ENCODE results near the gene ALS2CL.

ALS2CL gene

DNA sequence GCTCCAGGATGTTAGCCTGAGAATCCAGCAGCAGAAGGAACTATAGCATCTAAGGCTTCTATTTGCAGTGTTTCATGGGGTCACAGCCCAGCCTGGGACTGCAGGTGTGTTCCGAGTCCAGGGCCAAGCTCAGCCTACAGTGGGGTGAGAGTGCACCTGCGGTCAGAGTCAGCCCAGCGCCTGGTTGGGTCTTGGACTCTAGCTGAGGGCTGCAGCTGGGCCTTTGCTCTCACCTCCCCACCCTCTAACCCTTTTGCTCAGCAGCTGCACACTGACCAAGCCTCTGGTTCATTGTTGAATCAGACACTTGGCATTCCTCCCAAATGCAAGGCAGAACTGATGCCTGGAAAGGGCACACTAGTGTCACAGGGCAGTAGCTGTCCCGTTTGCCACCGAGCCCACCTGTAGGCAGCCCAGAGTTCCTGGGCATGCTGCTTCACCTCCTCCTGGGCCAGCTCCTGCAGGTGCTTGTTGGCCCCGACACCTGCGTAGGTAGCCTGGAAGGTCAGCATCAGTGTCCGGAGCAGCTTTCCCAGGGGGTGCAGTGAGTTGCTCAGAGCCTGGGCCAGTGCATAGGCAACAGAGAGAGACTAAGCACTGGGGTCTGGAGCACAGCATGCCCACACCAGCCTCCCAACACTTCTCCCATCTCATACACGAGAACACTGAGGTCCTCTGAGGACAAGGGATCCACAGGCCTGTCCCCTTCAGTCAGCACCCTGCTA lies 17.5 kb downstream of the ALS2CL start:
- no peak for FAIRE-seq

DNA sequence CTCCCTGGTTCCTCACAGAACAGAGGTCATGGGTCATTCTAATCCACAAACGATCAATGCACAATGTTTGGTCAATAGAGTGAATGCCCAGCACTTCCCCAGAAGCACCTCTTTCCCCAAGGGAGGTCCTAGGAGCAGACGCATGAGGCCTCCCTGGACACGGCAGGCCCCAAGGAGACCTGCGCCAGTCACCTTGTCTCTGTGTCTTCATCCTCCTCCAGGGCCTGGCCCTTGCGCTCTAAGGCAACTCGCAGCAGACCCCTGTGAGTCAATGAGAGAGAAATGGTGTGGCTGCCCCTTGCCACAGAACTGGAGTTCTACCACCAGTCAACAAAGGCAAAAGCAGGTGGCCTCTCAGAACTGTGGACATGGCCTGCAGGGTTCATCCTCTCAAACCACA lies 18.1 kb downstream of the ALS2CL start:
- FAIRE-seq: no peak

DNA sequence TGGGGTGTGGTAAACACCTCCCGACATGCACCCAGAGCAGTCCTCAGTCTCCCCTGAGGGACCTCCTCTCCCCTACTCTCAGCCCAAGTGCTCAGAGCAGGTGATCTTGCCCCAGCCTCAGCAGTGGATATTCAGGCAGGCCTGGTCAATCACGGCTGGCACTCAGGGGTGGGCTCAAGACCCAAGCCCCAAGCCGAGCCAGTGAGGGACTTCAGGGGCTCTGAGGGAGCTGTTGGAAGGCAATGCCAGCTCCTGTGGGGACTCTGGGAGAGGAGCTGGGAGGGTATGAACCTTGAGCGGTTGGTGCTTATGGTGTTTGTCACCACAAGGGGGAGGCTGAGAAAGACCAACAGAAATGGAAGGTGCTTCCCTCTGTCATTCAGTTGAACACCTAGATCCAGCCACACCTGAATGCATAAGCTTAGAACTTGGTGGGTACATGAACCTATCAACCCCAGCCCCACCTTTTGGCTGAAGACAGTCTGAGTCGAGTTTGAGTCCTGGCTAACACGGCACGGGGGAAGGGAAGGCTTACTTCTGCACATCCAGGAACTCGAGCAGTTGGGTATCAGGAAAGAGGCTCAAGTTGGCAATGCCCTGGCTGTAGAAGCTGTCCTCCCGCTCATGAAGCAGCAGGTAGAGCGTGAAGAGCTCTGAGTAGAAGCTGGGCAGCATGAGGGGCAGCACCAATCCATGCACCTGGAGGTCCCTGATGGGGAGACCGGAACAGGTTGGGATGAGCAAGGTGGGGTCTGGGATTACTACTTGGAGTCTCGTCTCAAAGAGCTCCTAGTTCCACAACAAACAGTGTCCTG lies 19.2 kb downstream of the ALS2CL start:
- no peak for FAIRE-seq

DNA sequence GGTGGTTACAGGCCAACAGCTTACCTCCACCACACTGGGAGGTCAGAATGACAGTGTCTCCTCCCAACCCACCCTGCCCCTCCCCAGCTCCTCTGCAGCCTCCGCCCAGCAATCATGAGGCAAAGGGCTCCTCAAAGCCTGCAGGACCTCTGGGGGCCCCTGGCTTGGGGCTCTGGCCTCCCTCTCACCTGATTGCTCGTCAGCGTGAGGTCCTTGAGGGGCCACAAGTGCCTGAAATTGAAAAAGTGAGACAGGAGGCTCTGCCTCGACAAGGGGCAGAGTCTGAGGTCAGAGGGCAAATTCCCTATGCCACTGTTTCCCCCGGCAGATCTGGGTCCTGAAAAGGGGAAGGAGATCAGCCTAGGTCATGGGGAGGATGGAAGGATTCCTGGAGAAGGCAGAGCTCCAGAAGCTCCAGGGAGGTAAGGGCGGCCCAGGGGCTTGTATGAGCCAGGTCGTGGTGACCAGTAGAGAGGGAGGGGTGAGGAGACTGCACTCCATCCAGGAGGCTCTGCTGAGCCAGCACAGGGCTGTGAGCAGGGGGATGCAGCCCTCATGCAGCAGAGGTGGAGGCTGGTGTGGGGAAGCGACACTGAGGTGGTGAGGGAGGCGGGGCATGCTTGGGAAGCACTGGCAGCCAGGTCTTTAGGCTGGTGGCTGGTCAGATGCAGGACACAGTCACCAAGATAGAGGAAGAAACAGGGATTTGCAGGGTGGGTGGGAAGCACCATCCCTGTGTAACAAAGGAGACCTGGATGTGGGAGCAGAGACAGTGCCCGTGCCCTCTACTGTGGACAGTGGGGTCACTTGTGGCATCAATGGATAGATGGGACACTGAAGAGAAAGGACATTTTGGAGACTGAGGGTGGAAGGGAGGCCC lies 20.1 kb downstream of the ALS2CL start:
- FAIRE-seq: no peak

DNA sequence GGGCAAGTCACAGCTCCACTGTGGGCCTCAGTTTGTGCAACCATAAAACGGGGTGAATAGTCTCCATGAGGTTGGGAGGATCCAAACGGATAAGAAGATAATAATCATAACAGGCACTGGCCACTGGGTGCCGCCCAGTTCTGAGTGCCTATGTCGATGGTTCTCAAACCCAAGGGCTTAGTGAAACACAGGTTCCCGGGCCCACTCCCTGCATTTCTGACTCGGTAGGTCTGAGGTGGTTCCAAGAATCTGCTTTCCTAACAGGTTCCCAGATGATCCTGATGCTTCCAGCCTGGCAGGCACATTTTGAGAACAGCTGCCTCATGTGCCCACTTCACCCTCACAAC lies 21.2 kb downstream of the ALS2CL start:
- FAIRE-seq: no peak

DNA sequence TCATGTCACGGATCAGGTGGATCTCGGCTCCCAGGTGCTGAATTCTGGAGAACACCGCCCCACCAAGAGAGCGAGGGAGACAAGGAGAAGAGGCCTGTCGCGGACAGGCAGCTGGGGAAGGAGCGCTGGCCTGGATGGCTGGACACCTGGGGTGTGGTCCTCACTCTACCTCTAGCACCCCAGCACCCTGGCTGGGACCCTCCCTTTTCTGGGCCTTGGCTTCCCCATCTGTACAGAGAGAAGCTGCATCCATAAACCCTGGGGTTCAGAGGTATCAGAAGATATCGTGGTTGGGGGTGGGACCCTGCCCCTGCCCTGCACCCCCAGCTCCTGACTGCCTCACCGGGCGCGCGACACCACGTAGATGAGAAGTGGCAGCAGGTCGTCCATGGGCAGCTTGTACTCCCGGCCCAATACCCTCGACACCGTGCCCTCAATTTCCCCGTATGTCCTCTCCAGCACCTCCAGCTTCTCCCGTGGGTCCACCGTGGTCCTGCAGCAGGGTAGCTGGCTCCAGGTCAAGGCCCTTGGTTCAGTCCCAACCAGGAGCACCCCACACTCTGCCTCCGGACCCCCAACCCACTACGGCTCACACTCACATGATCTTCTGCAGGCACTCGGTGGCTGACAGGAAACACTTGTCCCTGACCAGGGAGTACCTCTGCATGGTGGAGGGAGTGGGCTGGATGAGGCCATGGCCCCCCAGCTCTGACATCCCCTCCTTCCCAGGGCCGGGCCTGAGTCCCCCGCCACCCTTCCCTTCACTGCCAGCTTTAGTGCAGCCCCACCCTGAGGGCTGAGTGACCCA lies 21.7 kb downstream of the ALS2CL start:
- no peak for FAIRE-seq

DNA sequence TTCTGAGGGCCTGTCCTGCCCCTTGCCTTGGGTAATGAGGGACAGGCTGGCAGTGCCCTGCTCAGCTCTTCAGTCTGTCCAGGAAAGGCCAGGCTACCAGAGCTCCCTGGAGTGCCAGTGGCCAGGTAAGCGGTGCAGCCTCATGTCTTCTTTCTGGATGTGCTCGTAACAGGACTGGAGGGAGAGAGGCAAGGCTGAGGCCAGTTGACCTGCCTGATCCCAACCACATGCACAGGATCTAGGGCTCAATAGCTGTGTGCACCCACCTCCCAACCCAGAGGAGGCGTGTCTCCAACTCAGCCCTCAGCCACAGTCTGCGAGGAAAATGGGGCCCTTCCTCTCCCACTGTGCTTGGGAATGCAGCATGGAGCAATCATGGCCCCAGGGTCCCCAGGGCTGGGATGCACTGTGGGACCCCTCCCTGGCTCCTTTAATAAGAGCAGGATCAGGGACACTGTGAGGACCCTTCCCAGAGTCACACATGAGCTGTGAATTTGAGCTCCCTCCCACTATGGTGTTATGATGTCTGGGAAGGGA lies 22.5 kb downstream of the ALS2CL start:
- FAIRE-seq: no peak

DNA sequence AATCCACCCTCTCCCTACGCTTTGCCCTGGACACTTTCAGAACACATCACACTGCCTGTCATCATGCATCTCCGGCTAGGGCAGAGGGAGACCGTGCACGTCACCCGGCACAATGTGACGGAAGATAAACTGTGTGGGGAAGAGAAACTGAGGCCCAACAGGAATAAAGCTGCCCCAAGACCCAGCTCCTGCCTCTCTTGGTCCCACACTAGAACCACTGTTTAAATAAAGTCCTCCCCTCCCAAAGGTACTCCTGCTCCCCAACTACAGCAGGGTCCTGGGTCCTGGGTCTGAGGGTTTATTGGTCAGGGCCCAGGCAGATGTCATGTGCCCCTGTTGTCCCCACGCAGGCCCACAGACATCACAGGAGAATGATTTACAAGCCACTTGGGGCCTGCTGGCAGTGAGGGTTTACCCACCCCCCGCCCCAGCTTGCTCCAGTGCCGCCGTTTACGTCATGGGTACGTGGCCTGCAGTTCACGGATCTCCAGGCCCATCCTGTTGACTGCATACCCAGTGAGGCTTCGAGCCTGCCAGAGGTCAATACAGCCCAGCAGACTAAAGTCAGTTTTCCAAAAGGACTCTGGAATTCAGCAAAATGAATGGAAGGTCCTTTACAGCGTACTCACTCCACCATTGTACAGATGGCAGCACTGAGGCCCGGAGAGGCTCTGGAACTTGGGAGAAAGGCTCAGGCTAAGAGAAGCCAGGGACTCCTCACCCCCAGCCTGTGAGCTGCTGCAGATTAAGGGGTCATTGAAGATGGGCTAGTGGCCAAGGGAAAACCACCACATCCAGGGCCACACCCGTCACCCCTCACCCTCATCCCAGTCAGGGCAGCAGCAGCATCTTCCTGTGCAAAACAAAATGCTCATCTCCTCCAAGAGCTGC lies 23.2 kb downstream of the ALS2CL start:
- no peak for FAIRE-seq

DNA sequence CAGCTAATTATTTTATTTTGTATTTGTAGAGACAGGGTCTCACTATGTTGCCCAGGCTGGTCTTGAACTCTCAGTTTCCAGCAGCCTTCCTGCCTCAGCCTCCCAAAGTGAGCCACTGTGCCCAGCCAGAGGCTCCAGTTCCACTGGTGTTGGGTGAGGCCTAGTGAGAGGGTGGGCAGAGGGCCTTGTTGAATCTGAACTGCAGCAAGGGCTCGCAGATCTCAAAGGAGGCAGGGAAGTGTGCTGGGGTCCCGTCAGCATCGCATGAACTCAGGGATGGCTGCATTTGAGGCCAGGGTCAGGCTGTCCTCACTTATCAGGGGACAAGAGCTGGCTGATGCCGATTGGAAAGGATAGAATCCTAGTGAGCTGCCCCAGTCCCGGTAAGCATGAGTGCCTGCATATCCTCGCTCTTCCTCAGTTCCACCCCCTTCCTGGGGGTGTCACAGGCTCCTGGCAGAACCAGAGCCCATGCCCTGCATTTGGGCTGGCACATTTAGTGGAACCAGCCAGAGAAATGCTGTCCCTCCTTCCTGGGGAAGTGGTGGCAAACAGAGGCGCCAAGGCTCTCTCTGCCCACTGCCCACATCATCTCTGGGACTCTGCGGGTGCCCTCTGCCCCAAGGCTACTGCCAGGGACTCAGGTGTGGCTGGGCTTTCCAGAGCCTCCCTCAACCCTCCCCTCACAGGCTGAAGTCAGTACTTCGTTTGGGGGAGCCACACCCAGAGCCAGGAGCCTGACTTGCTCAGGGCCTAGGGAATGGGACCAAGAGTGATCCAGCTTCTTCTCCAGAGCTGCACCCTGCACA lies 24.1 kb downstream of the ALS2CL start:
- FAIRE-seq: no peak

DNA sequence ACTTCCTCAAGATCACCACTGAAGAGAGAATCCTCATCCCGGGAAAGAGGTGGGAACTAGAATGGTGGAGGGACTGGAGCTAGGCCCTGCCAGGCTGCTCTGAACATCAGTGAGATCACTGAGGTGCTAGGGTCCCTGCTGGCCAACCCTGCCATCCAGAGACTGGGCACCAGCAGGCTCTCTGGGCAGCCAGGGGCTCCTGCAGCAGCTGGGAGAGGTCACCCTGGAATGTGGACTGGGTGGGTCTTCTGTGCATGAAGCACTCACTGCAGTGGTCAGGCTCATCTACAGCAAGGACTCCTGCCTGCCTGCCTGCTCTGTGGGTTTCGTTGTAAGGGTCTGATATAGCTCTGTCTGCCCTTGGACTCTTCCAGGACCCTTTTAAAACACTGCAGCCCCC lies 24.9 kb downstream of the ALS2CL start:
- FAIRE-seq: no peak

DNA sequence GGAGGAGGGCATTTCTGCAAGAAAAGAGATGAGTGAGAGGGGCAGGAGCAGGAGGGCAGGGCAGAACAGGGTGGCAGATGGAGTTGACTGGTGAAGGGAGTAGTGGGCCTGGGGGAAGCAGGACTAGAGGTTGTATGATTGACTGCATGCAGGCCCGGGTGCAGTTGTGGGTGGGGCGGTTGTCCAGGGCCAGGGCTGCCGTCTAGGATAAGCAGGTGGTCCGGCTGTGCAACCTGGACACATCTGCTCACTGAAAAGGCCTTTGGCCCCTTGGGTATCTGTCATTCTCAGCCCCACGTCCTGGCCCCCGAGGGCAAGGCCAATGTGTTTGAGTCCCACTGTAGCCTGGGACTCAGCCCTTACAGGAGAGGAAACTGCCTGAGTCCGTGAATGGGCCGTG lies 25.4 kb downstream of the ALS2CL start:
- no peak for FAIRE-seq

DNA sequence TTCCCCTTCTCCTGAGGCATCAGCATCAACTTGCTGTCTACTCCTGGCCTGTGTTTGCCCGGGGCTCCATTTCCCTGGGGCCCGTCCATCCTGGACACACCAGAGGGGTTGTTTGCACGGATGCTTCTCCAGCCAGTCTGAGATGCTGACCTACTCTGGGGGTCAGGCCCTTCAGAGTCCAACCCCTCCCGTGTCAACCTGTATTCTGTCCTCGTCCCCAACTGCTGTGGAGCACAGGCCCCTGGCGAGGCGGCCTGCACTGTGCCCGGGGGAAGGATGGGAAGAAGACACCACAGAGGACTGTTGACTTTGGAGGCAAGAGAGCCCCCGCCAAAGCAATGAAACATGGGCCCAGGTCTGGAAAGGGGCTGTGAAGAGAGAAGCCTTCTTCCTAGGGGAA lies 25.8 kb downstream of the ALS2CL start:
- no peak for FAIRE-seq

DNA sequence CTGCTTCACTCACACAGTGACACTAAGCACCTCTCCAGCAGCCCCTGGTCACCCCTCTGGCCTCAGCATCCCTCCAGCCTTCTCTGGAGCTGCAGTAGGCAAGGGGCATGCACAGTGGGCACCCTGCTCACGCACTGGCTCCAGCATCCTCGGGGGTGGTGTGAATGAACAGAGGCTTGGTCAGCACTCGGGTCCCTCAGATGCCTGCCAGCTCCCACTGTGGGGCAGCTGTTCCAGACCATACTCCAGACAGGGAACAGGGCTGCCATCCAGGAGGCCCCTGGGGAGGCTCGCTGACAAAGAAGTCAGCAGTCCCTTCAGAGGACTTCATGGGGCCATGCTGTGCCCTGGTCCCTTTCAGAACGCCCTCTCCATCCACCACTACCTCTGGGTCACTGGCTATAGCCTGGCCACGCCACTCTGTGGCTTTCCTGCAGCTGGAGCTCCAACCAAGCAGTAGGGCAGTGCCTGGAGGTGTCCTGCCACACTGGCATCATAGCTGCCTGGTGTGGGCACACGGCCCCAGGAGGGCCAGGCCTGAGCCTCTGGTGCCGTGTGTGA lies 26.3 kb downstream of the ALS2CL start:
- FAIRE-seq: no peak

DNA sequence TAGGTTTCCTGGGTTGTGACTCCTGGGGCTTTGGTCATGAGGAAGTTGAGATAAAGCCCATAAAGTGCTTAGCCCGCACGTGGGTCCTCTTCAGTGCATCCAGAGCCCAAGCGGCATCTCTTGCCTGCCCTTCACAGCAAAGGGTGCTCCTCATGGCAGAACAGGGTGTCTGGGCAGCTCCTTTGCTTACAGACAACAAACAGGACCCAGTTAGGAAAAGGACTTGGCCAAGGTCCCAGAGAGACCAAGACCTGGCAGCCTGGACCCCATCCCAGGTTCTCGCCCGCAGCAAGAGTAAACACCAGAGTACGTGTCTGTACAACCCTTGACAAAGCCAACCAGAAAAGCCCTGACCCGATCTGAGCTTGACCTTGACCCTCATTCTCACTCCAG lies 27.0 kb downstream of the ALS2CL start:
- no peak for FAIRE-seq

DNA sequence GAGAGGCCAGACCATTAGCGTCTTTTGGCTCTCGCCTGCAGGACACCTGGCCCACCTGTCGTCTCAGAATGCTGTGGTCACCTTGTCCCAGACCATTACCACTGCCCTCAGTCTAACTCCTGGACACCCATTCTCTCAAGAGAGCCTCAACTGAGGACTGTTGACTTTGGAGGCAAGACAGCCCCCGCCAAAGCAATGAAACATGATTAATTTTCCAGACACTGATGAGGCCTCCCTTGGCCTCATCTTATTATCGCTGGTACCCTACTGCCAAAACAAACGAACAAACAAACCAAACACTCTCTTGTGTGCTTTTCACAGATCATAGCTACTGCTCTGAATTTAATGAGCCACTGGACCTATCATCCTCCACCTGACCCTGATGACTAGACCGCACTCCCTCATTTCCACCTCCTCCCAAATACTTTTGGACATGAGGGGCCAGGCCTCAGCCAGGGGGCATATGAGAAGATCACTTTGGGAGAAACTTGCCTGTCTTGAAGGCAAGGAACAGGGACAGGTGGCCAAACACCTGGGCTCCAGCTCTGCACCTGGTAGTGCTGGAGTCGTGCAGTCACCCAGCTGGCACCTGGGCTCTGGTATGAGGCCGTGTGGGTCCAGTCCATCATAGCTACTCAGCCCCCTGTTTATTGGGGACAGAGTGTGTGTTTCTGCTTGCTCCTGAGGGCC lies 27.6 kb downstream of the ALS2CL start:
- no peak for FAIRE-seq

DNA sequence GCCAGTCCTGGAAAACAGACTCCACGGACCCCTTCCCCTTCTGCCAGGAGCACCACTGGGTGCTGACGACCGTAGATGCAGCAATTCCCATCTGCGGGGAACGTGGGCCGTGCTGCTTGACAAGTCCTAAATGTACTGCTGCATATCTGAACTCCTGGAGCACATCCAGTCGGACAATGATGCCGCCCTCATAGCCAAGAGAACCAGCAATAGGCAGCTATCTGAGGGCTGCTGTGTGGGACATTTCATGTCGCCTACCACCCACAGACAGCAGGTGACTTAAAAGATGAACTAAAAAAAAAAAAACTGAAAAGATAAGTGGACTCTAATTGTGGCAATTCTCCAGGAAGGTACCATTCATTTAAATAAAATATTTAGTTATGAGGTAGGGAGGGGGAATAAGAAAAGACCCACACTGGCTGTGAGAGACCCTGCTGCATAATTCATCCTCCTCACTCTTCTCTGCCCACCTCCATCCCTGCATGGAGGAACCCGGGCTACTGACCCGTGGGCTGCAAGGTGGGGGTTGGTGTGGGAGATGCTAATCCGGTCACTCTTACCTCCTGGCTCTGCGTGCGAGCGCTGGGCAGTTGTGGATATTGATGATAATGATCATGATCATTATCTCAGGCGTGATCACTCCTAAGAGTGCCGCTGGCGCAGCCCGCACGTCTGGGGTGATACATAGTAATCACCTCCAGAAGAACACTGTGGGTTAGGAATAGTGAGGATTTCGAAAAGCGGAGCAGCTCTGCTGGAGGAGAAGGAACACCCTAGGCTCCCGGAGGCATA lies 28.3 kb downstream of the ALS2CL start:
- FAIRE-seq: no peak

DNA sequence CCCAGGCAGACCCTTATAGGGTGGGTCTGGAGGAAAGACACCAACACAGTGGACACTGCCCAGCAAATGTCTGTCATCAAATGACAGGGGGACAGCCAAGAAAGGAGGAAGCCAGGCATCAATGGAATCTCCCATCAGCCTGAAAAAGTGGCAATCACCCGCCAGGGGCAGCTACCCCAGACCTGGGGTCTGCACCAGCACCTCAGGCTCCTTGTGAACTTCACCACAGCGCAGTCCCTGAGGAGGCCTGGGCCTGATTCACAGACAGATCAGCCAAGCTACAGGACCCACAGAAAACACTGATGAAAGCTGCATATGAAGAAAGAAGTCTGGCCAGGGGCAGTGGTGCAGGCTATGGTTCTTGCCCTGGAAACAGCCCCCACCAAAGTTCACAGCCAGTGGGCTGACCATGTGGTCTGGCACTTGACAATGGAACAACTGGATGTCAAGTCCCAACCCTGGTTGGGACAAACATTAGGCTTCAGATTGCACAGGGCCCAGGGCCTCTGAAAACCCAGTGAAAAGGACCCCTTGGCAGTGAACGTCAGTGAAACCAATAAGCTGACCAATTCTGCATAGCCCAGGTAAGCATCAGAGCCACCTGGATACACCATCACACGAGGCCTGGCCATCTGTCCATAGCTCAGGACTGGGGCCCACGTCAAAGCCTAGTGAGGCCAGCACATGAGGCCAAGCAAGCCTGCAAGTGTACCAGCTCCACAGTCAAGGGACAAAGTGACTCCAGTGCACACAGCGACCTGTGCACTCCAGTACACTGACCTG lies 29.1 kb downstream of the ALS2CL start:
- no peak for FAIRE-seq
